Tibial nerve (tissue), 4 donors: ENCODE data around the gene SNX8. TPM values are rescaled to one million over a fixed set of nuclear protein-coding genes. Genes with fewer than 3 reads are reported as not detected.
"Not testable (repeated sequence)": the region's sequence is repeated elsewhere in the genome, so short reads cannot be mapped to it uniquely, and the experiment has no call there.

Experiments
- DNase-seq, 2 donors: peaks; one replicate each; pipeline ENCODE4 v3.0.0-alpha.2; 2019; ENCODE audit warnings: low spot score in 2 of 2
- H3K27ac ChIP-seq, 4 donors: fragments of 200-600 bp; sonication (generic) in 3 of 4; one replicate each; pipeline ENCODE4 v1.5.1; 2017 to 2019; ENCODE audit warnings: mild to moderate bottlenecking in 1 of 4
- H3K27me3 ChIP-seq, 2 donors: fragments of 200-600 bp; sonication (generic) in 1 of 2; one replicate each; pipeline versions ENCODE4 v1.5.1 to v1.6.0; 2017 to 2019
- H3K36me3 ChIP-seq, 3 donors: fragments of 200-600 bp; sonication (generic); one replicate each; pipeline ENCODE4 v1.5.1; 2018 to 2019
- H3K4me1 ChIP-seq, 4 donors: fragments of 200-600 bp; sonication (generic) in 3 of 4; one replicate each; pipeline ENCODE4 v1.5.1; 2017 to 2019
- H3K4me3 ChIP-seq, 4 donors: fragments of 200-600 bp; sonication (generic) in 3 of 4; one replicate each; pipeline ENCODE4 v1.5.1; 2017 to 2019; ENCODE audit warnings: mild to moderate bottlenecking in 1 of 4, moderate library complexity in 1 of 4
- H3K9me3 ChIP-seq, 4 donors: fragments of 200-600 bp; sonication (generic) in 3 of 4; one replicate each; pipeline ENCODE4 v1.5.1; 2017 to 2019
- CTCF ChIP-seq, 5 experiments: fragments of 200-600 bp in 3 of 5; fragments of 450-650 bp in 2 of 5; sonication (generic) in 3 of 5; IDR thresholded peaks; one replicate each; pipeline ENCODE4 v1.5.1; 2016 to 2019; ENCODE audit warnings: antibody characterized with exemption in 5 of 5, mild to moderate bottlenecking in 3 of 5, moderate library complexity in 2 of 5
- EP300 ChIP-seq, 2 donors: sonication (generic); formaldehyde crosslinking; IDR thresholded peaks; one replicate each; pipeline ENCODE4 v1.6.1; 2017; ENCODE audit warnings: antibody characterized with exemption in 2 of 2, mild to moderate bottlenecking in 1 of 2
- POLR2A ChIP-seq, 2 donors: fragments of 450-650 bp; IDR thresholded peaks; one replicate each; pipeline ENCODE4 v1.6.1; 2017; ENCODE audit warnings: antibody characterized with exemption in 2 of 2, mild to moderate bottlenecking in 2 of 2, moderate library complexity in 2 of 2
- WGBS, 2 donors: methylation state at CpG; one replicate each; pipeline ENCODE4 v1.1.5; 2018; 5-methylcytosine and 5-hydroxymethylcytosine counted together
- total RNA-seq, 4 donors: library from RNA; depleted of rRNA; stranded (reverse); fragments of >200 nt; gene quantifications; one replicate each; pipeline ENCODE4 v1.1.0, GENCODE V29; 2016

Gene SNX8
- total RNA-seq, 4 donors from 2014 or later = 8.6 to 39.6 (median 18.9) TPM

GRCh38 chr7:2336626-2337299 is 22.5 kb upstream of the SNX8 start:
- Histone ChIP-seq H3K27ac (no peak overlapping the region), H3K4me3 (no peak overlapping the region), H3K36me3 (peaks cover 0 to 8% (median 0%) of the 10 kb centered on the region in 3 donors), H3K27me3 (no peaks in the 10 kb centered on the region), H3K9me3 (no peaks in the 10 kb centered on the region), H3K4me1 (no peaks in the 10 kb centered on the region)
- TF ChIP-seq POLR2A (IDR thresholded peaks at IDR 0.05) (no peak), CTCF (IDR thresholded peaks at IDR 0.05) (no peak), EP300 (IDR thresholded peaks at IDR 0.05) (no peak)
- WGBS, 2 donors = 73 to 77% methylated on average over 20 of the region's 20 CpGs
- no peak for DNase-seq

GRCh38 chr7:2332606-2333231 is 18.5 kb upstream of the SNX8 start:
- DNase-seq, H3K27ac ChIP-seq, H3K9me3 ChIP-seq, H3K27me3 ChIP-seq, H3K36me3 ChIP-seq, H3K4me1 ChIP-seq, H3K4me3 ChIP-seq: not testable (repeated sequence)
- 88 to 92% methylated on average over 4 of the region's 4 CpGs for WGBS, 2 donors

GRCh38 chr7:2331707-2332106 is 17.5 kb upstream of the SNX8 start:
- H3K9me3 ChIP-seq = no peaks in the 10 kb centered on the region
- 88 to 94% methylated on average over 6 of the region's 6 CpGs for WGBS, 2 donors
- H3K4me1 ChIP-seq = no peaks in the 10 kb centered on the region
- no peak overlapping the region for H3K27ac ChIP-seq
- TF ChIP-seq CTCF (IDR thresholded peaks at IDR 0.05) = no peak
- no peak for TF ChIP-seq POLR2A (IDR thresholded peaks at IDR 0.05)
- TF ChIP-seq EP300 (IDR thresholded peaks at IDR 0.05) = no peak
- H3K4me3 ChIP-seq = no peak overlapping the region
- H3K27me3 ChIP-seq = no peaks in the 10 kb centered on the region
- no peak for DNase-seq
- peaks cover 0 to 8% (median 0%) of the 10 kb centered on the region in 3 donors for H3K36me3 ChIP-seq

- no peak overlapping the region for H3K27ac ChIP-seq
- 83 to 94% methylated on average over 2 of the region's 2 CpGs for WGBS, 2 donors
- H3K4me3 ChIP-seq = no peak overlapping the region
- no peaks in the 10 kb centered on the region for H3K9me3 ChIP-seq
- TF ChIP-seq CTCF (IDR thresholded peaks at IDR 0.05) = no peak
- TF ChIP-seq EP300 (IDR thresholded peaks at IDR 0.05) = no peak
- no peak for TF ChIP-seq POLR2A (IDR thresholded peaks at IDR 0.05)
- H3K27me3 ChIP-seq = no peaks in the 10 kb centered on the region
- no peaks in the 10 kb centered on the region for H3K36me3 ChIP-seq
- H3K4me1 ChIP-seq = no peaks in the 10 kb centered on the region
- DNase-seq = no peak
Measured at GRCh38 chr7:2330493-2330892, 16.3 kb upstream of the SNX8 start.

- no peak overlapping the region for H3K27ac ChIP-seq
- H3K27me3 ChIP-seq = no peaks in the 10 kb centered on the region
- no peaks in the 10 kb centered on the region for H3K4me1 ChIP-seq
- 83 to 84% methylated on average over 7 of the region's 7 CpGs for WGBS, 2 donors
- no peak for TF ChIP-seq POLR2A (IDR thresholded peaks at IDR 0.05)
- TF ChIP-seq CTCF (IDR thresholded peaks at IDR 0.05) = no peak
- TF ChIP-seq EP300 (IDR thresholded peaks at IDR 0.05) = no peak
- no peaks in the 10 kb centered on the region for H3K9me3 ChIP-seq
- no peaks in the 10 kb centered on the region for H3K36me3 ChIP-seq
- no peak overlapping the region for H3K4me3 ChIP-seq
- DNase-seq = no peak
Measured at GRCh38 chr7:2326951-2327350, 12.7 kb upstream of the SNX8 start.
